GM12865 (cell line): ENCODE measurements around the gene PRKCH.

Experiments used
- DNase-seq: peaks from one replicate; pipeline ENCODE4 v3.0.0; 2010; ENCODE audit warnings: low read depth
- H3K4me3 ChIP-seq: 2 replicates; pipeline ENCODE4 v1.5.1; 2011; ENCODE audit warnings: mild to moderate bottlenecking, low read depth, low read length, control low read depth
- TF ChIP-seq, protein P1 (sequence below): IDR thresholded peaks from 2 replicates; pipeline ENCODE4 v1.5.1; 2011; ENCODE audit warnings: low read length, control low read depth, low read depth, inconsistent platforms; ENCODE audit not compliant: insufficient read depth; ENCODE audit errors: missing control alignments

Gene PRKCH

DNA sequence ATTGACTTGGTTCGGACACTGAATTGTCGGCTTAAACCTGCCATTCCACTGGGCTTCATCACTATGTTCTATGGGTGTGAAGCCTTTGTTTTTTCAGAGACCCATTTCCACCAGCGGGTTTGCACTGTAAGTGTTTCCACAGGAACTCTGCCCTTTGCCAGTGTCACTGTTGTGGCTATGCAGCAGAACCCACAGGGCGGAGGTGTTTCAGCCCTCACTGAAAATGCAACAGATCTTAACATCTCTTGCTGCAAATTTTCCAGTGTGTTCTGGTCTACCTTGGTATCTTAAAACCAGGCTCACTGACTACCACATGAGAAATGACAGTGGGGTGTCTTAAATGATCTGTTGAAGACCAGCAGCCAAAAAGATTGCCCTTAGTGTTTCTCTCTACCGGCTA is 21.1 kb downstream of the PRKCH start:
- peak; percentile 59 for DNase-seq
- TF ChIP-seq, protein P1, sequence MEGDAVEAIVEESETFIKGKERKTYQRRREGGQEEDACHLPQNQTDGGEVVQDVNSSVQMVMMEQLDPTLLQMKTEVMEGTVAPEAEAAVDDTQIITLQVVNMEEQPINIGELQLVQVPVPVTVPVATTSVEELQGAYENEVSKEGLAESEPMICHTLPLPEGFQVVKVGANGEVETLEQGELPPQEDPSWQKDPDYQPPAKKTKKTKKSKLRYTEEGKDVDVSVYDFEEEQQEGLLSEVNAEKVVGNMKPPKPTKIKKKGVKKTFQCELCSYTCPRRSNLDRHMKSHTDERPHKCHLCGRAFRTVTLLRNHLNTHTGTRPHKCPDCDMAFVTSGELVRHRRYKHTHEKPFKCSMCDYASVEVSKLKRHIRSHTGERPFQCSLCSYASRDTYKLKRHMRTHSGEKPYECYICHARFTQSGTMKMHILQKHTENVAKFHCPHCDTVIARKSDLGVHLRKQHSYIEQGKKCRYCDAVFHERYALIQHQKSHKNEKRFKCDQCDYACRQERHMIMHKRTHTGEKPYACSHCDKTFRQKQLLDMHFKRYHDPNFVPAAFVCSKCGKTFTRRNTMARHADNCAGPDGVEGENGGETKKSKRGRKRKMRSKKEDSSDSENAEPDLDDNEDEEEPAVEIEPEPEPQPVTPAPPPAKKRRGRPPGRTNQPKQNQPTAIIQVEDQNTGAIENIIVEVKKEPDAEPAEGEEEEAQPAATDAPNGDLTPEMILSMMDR, result no peak
- no peak overlapping the region for H3K4me3 ChIP-seq

DNA sequence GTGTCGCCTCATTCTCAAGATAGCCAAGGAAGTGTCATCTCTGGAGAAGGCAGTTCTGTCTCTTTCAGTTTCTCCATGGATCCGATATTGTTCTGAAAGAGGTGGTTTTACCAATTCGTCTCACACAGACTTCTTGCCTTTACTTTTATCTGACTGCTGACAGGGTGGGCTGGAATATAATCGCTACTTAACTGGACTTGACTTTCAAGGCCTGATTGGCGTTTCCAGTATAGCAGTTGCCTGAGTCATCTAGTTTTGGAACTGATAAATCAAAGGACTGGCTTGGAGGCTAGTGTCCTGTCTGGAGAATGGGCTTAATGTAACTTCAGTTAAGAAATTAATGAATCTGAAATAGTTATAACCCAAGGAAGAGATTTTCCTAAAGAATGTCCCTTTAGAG is 21.6 kb downstream of the PRKCH start:
- H3K4me3 ChIP-seq, result no peak overlapping the region
- TF ChIP-seq, protein P1, result no peak
- no peak for DNase-seq

DNA sequence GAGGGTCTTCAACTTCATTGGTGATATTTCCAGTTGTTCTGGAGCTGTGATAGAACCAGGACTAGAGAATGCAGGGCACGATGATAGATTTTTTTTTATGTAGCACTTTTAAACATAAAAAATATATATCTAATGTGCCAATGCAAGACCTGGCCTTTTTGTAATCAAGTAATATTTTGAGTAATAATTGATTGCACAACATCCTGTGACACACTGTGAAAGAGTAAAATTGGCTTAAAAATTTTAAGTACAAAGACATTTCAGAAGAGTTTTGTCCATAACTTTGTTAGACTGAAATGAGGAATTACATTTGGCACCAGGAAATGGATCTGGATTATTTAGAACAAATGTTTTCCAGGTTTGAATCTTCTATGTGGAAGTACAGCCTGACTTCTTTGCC is 22.1 kb downstream of the PRKCH start:
- H3K4me3 ChIP-seq, result no peak overlapping the region
- TF ChIP-seq, protein P1, result no peak
- no peak for DNase-seq

DNA sequence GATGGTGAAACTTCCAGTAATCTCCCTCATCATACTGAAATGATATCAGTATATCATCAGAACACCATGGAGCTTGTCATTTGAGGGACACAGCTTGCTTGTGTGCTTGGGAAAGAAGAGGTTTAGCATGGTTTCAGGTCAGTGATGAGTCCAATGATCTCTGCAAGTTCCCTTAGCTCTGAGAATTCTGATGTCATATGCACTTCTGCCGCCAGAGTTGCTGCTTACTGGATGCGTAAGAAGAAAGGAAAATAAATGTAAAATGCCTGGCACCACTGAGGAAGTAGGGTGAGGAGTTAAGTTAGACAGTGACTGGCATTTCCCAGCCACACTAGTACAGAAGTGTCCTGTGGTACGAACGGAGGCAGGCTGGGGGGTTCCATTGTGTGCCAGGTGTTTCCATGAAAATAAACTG is 22.6 kb downstream of the PRKCH start:
- TF ChIP-seq, protein P1, result peak; percentile 2
- peak; percentile 56 for DNase-seq
- no peak overlapping the region for H3K4me3 ChIP-seq

DNA sequence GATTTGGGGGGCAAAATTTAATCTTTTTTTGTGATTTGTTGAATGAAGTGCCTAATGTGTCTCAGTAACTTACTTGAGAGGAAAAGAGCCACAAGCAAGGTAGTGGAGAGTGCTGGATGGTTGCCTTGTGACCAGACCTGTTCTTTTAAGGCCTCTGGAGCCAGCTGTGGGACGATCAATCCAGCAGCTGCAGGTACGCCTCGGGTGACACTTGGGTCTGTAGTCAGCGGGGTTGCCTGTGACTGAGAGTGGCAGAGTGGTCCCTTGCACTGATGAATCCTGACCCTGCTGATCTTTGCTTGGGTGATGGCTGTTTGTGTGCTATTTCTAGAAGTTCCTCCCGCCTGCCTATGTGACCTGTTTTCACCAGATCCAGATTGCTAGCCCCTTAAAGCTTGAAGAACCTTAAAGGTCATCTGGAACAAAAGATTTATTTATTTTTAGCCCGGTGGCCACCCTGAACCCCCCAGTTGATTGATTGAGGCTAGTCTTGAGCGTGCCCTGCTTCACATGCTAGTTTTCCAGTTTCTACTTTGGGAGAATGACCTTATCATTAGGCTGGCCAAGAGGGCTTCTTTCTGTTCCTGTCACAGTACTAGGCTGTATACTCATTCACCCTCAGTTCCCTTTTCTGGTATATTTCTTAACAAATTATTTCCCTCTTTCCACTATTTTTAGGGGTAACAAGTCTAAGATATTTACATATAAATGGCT is 23.2 kb downstream of the PRKCH start:
- H3K4me3 ChIP-seq, result 0 out of 2 replicates have a peak overlapping the region, but pooled peaks have one; percentile 5
- no peak for DNase-seq
- TF ChIP-seq, protein P1, result no peak

DNA sequence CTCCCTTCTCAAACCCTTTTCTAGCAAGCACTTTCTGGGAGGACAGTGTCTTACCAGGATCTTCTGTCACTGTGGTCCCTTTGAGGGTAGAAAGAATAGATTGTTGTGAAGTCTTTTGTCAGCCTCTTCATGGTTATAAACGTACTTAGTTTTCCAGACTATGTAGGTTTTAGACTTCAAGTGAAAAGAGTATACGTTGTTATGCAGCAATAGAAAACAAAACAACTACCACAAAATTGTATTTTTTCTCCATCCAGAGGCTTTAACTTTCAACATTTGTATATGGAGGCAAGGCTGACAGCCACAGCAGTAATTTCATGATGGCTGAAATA is 23.7 kb downstream of the PRKCH start:
- DNase-seq, result no peak
- TF ChIP-seq, protein P1, result no peak
- no peak overlapping the region for H3K4me3 ChIP-seq

DNA sequence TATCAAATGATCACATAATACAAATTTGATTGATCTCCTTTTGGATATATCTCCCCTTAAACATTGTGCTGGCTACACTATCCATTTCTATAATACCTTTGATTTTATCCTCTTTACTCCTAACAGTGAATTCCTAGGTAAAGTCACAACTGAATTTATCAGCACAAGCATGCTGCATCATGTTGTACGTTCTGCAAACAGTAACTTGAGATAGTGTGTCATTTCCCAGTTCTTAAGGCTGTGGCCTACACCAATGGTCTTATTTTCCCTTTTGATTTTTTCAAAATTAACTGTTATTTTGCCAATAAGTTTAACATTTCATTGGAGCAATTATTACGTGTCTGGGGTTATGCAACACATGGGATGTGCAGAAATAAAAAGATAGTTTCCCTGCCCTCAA is 24.8 kb downstream of the PRKCH start:
- no peak overlapping the region for H3K4me3 ChIP-seq
- TF ChIP-seq, protein P1, result no peak
- DNase-seq, result no peak
